GM21786 (cell line): ENCODE results near the gene IRF6.

ENCODE experiments used
- ATAC-seq: cut with Tn5 transposase; IDR thresholded peaks from one replicate; pipeline ENCODE4 v1.9.1; 2021; ENCODE audit not compliant: unreplicated experiment

IRF6 gene

DNA sequence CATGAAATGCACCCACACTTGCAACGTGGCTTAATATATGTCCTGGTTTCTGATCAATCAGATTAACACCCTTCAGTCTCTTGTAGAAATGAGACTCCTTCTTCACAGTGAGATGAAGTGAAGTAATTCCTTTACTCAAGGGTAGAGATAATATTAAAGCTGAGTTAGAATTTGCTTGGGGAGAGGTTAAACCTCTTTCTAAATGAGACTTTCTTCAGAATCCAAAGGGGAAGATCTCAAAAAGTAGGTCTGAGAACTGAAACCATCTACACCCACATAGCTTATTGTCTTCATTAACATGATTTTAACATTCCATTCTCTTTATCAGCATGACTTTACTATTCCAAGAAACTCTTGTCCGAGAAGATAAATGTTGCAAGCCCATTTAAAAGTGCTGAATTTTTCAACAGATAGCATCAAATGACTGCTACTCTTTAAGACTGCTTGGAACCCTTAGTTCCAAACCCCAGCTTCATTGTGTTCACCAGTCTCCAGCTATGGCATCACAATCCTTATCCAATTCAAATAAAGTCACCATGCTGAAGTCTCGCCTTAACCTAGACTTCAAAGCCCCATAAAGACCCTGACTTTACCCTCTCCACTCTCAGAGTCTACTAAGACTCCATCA, 69.3 kb downstream of the IRF6 start:
- ATAC-seq: no peak
